K562 (cell line): Measurements from ENCODE around the gene SVOP. TPM values are rescaled to one million over a fixed set of nuclear protein-coding genes. Genes with fewer than 3 reads are reported as not detected.
A peak's percentile ranks its signal among the peaks of the same experiment; 100 is the strongest.
"Not testable (repeated sequence)": the region's sequence is repeated elsewhere in the genome, so short reads cannot be mapped to it uniquely, and the experiment has no call there.

ENCODE experiments used
- ATAC-seq: fragments of 200-7000 bp; cut with Tn5 transposase; 3 replicates; pipeline ENCODE4 v1.9.1; 2020; ENCODE audit warnings: moderate library complexity
- BruUV-seq: library from RNA; stranded (reverse); fragments of 400-500 nt; replicated peaks from 2 replicates; lab custom pipeline; 2021; lab: Mats Ljungman, UMichigan
- CTCF ChIA-PET: fragments of 300-600 bp; formaldehyde crosslinking; extraction: SDS; loops from one replicate; lab custom pipeline; 2021; ENCODE audit warnings: low intra/inter-chr PET ratio; lab: Yijun Ruan, JAX
- POLR2A ChIA-PET: fragments of 300-600, 350-650 bp; sonication (Branson Sonifier 250); formaldehyde crosslinking; extraction: SDS; loops from one replicate; lab custom pipeline; 2021; ENCODE audit warnings: antibody characterized with exemption, inconsistent platforms; lab: Yijun Ruan, JAX
- DNase-seq, 4 experiments: peaks; one replicate each; pipeline versions ENCODE4 v3.0.0 to v3.0.0-alpha.2; 2011 to 2018; ENCODE audit warnings: low spot score in 3 of 4, mixed read lengths in 3 of 4; ENCODE audit errors: extremely low read depth in 1 of 4
- FAIRE-seq: peaks from 2 replicates; lab custom pipeline; 2011; peaks lifted over from hg19 to GRCh38; lab: Jason Lieb, UNC
- H2AFZ ChIP-seq: 2 replicates; pipeline ENCODE4 v1.6.0; 2011; ENCODE audit warnings: low read depth, low read length, control low read depth, inconsistent platforms
- H3K27ac ChIP-seq: fragments of 200-600 bp; 3 replicates; pipeline ENCODE4 v1.8.0; 2011; ENCODE audit warnings: low read depth, mild to moderate bottlenecking, control low read depth, inconsistent platforms, low read length, moderate library complexity, mixed read lengths; ENCODE audit errors: extremely low read depth
- H3K27me3 ChIP-seq, 2 experiments: fragments of 300-600 bp in 1 of 2; 2 replicates in 1 of 2; 3 replicates in 1 of 2; pipeline versions ENCODE4 v1.6.0 to v1.8.0; 2011; ENCODE audit warnings: inconsistent platforms in 2 of 2, low read length in 2 of 2, mild to moderate bottlenecking in 1 of 2, mixed read lengths in 1 of 2, moderate library complexity in 1 of 2; ENCODE audit not compliant: control insufficient read depth in 2 of 2, insufficient read depth in 2 of 2
- H3K36me3 ChIP-seq: fragments of 300-600 bp; 3 replicates; pipeline ENCODE4 v1.8.0; 2011; ENCODE audit warnings: mild to moderate bottlenecking, low read length, inconsistent platforms; ENCODE audit not compliant: control insufficient read depth, insufficient read depth
- H3K4me1 ChIP-seq, 2 experiments: fragments of 200-600 bp in 1 of 2; replicated peaks in 1 of 2; 2 replicates in 1 of 2; 3 replicates in 1 of 2; pipeline versions ENCODE4 v1.5.1 to v1.8.0; 2011; ENCODE audit warnings: inconsistent platforms in 2 of 2, low read length in 2 of 2, mild to moderate bottlenecking in 1 of 2, mixed read lengths in 1 of 2, moderate library complexity in 1 of 2; ENCODE audit not compliant: control insufficient read depth in 2 of 2, insufficient read depth in 2 of 2
- H3K4me2 ChIP-seq: 2 replicates; pipeline ENCODE4 v1.6.1; 2011; ENCODE audit warnings: low read length, control low read depth, inconsistent platforms, mixed read lengths; ENCODE audit not compliant: insufficient read depth
- H3K4me3 ChIP-seq: fragments of 200-600 bp; sonication (generic), shearing (Covaris generic); 2 replicates; pipeline ENCODE4 v1.5.1; 2016; ENCODE audit warnings: control low read depth, inconsistent platforms
- H3K79me2 ChIP-seq: fragments of 200-600 bp; 3 replicates; pipeline ENCODE4 v1.8.0; 2011; ENCODE audit warnings: low read length, inconsistent platforms; ENCODE audit not compliant: control insufficient read depth, insufficient read depth
- H3K9ac ChIP-seq, 2 experiments: 2 replicates each; pipeline versions ENCODE4 v1.6.0 to v1.6.1; 2011; ENCODE audit warnings: low read depth in 2 of 2, low read length in 2 of 2, control low read depth in 1 of 2, inconsistent platforms in 1 of 2, mild to moderate bottlenecking in 1 of 2, mixed read lengths in 1 of 2; ENCODE audit not compliant: insufficient read depth in 1 of 2
- H3K9me1 ChIP-seq: one replicate; pipeline ENCODE4 v1.6.0; 2011; ENCODE audit warnings: inconsistent platforms, mild to moderate bottlenecking, low read length, moderate library complexity; ENCODE audit not compliant: control insufficient read depth, insufficient read depth
- H3K9me3 ChIP-seq: replicated peaks from 2 replicates; pipeline ENCODE4 v1.5.1; 2011; ENCODE audit warnings: low read depth, low read length, inconsistent platforms; ENCODE audit not compliant: control insufficient read depth, insufficient read depth
- H4K20me1 ChIP-seq: replicated peaks from 2 replicates; pipeline ENCODE4 v1.6.1; 2011; ENCODE audit warnings: low read length, inconsistent platforms, mixed read lengths; ENCODE audit not compliant: control insufficient read depth, insufficient read depth
- AFF1 ChIP-seq, 2 experiments: fragments of 450-650 bp; IDR thresholded peaks; 2 replicates each; pipeline ENCODE4 v1.6.1; 2018; ENCODE audit warnings: mild to moderate bottlenecking in 2 of 2, low read depth in 1 of 2; ENCODE audit not compliant: partially characterized antibody in 2 of 2
- CHD2 ChIP-seq: IDR thresholded peaks from 2 replicates; pipeline ENCODE4 v1.6.1; 2011; ENCODE audit warnings: low read depth, low read length
- ETV5 ChIP-seq: sonication (generic); formaldehyde crosslinking; IDR thresholded peaks from 2 replicates; pipeline ENCODE4 v1.4.0; 2020; ENCODE audit warnings: low read depth, mild to moderate bottlenecking, missing genetic modification reagents
- THRAP3 ChIP-seq: fragments of 450-650 bp; IDR thresholded peaks from 2 replicates; pipeline ENCODE4 v1.6.1; 2016; ENCODE audit warnings: mild to moderate bottlenecking, inconsistent platforms, borderline replicate concordance
- WGBS: fragments of 100-300 bp; shearing (Covaris generic); methylation state at CpG from one replicate; pipeline ENCODE4 v1.1.6; 2016; ENCODE audit warnings: low coverage, mixed read lengths; ENCODE audit not compliant: insufficient coverage; ENCODE audit errors: missing lambda C conversion rate; 5-methylcytosine and 5-hydroxymethylcytosine counted together
- in situ Hi-C: fragments of 300-500 bp; cut with MboI; formaldehyde crosslinking; loops from 4 replicates; pipeline ENCODE4 v1.15.0; 2018; ENCODE audit warnings: inconsistent platforms, mixed read lengths
- intact Hi-C: fragments of 100-400 bp; cut with micrococcal nuclease; formaldehyde crosslinking; loops from 2 replicates; pipeline ENCODE4 v1.14.2; 2022
- polyA plus RNA-seq, 8 experiments: library from polyadenylated mRNA; depleted of rRNA in 4 of 8; stranded (reverse) in 5 of 8; unstranded in 3 of 8; fragments of >200 nt; fragmentation: Nextera tagmentation in 2 of 8; fragmentation: Illumina TruSeq in 1 of 8; extraction: Ambion mirVana in 2 of 8; extraction: Trizol in 1 of 8; gene quantifications; 2 replicates each; pipeline versions ENCODE4 v1.2.1 to v1.2.3, GENCODE V29; 2011 to 2014; ENCODE audit warnings: inconsistent platforms in 1 of 8, missing spikeins in 1 of 8
- total RNA-seq, 7 experiments: library from RNA; depleted of rRNA in 6 of 7; stranded (reverse); fragments of >200 nt in 6 of 7; fragmentation: Illumina TruSeq in 2 of 7; extraction: Trizol in 2 of 7; gene quantifications; 2 replicates each; pipeline versions ENCODE4 v1.2.1 to v1.2.3, GENCODE V29; 2011 to 2021; ENCODE audit warnings: low replicate concordance in 1 of 7

SVOP gene
- total and polyA plus RNA-seq, 9 of the 15 experiments (the other 6 are each of a cell fraction or from before 2014, with no cell fraction given): 0.01 to 0.09 (median 0.06) TPM; not detected in 1

- CTCF ChIA-PET: no interaction called here
- Histone ChIP-seq H3K9me3 (no peaks in the 10 kb centered on the region), H3K36me3 (0 out of 3 replicates have a peak, but pooled peaks cover 2% of the 10 kb centered on the region), H3K27me3 (no peaks in the 10 kb centered on the region)
- no TSS peak for BruUV-seq
- DNase-seq: no peak
- no peak for FAIRE-seq
- TF ChIP-seq ETV5 (CRISPR knock-in tag): 0 out of 2 replicates have a peak, but pooled peaks have one; percentile 4
- TF ChIP-seq AFF1 (IDR thresholded peaks at IDR 0.05; ENCODE audit: low read depth in 1 of 2, partially characterized antibody in 2 of 2): peak in 1 of 2 experiments; percentile 54
- TF ChIP-seq CHD2: no peak
- TF ChIP-seq THRAP3: 0 out of 2 replicates have a peak, but pooled peaks have one; percentile 82
- TF ChIP-seq, all 486 proteins: peak for 3
- H3K27ac ChIP-seq: no peak overlapping the region
- in situ Hi-C loops: no loop called here
- 11% methylated on average over 6 of the region's 6 CpGs for WGBS
- POLR2A ChIA-PET: interaction anchor here (0.7 to 1.0 kb wide), 4 partner anchors 17 to 1042 kb away, joined by 3 to 4 read pairs (median 3); no protein-coding TSS in a partner anchor
- no peak for ATAC-seq
- peak overlapping the region; percentile 94 for H3K4me3 ChIP-seq
- H4K20me1 ChIP-seq: no peaks in the 10 kb centered on the region
- peaks cover 0 to 2% of the 10 kb centered on the region in 2 experiments; a peak in 2 of 5 replicates for H3K4me1 ChIP-seq
- H3K4me2 ChIP-seq: peak overlapping the region; percentile 89
- H3K9me1 ChIP-seq: no peaks in the 10 kb centered on the region
- H3K9ac ChIP-seq: peak overlapping the region; percentile 85 to 92; a peak in 3 of 4 replicates
- peak overlapping the region; percentile 95 for H2AFZ ChIP-seq
- intact Hi-C loops: no loop called here
- H3K79me2 ChIP-seq: peaks cover 11% of the 10 kb centered on the region; the same call in 1 of the 3 replicates
These were observed 31.2 kb upstream of the SVOP start for GRCh38 chr12:109052097-109052413.

GRCh38 chr12:109049794-109050193 is 28.9 kb upstream of the SVOP start:
- in situ Hi-C loops, intact Hi-C loops, H3K4me3 ChIP-seq, DNase-seq, H3K27me3 ChIP-seq, H4K20me1 ChIP-seq, H2AFZ ChIP-seq, H3K4me2 ChIP-seq, H3K36me3 ChIP-seq, H3K4me1 ChIP-seq, CTCF ChIA-PET, H3K9me1 ChIP-seq, BruUV-seq, FAIRE-seq, ATAC-seq, H3K27ac ChIP-seq, H3K9me3 ChIP-seq, POLR2A ChIA-PET, H3K9ac ChIP-seq: not testable (repeated sequence)
- peaks cover 11% of the 10 kb centered on the region; the same call in 1 of the 3 replicates for H3K79me2 ChIP-seq
- 32% methylated on average over 8 of the region's 8 CpGs for WGBS

GRCh38 chr12:109048706-109049105 is 27.8 kb upstream of the SVOP start:
- not testable (repeated sequence) for ATAC-seq
- 3% methylated on average over 2 of the region's 3 CpGs for WGBS

More at GRCh38 chr12:109048706-109049105, 27.8 kb upstream of the SVOP start:
- H3K4me2 ChIP-seq, FAIRE-seq, H3K27ac ChIP-seq, in situ Hi-C loops, H3K9me3 ChIP-seq, H3K9ac ChIP-seq, H3K4me1 ChIP-seq, intact Hi-C loops, H3K27me3 ChIP-seq, CTCF ChIA-PET, POLR2A ChIA-PET, H3K4me3 ChIP-seq, H4K20me1 ChIP-seq, H3K9me1 ChIP-seq, DNase-seq, H3K36me3 ChIP-seq, BruUV-seq, H2AFZ ChIP-seq: not testable (repeated sequence)
- H3K79me2 ChIP-seq: peaks cover 10% of the 10 kb centered on the region; the same call in 1 of the 3 replicates
